Left renal pelvis (tissue), 4 donors: Measurements from ENCODE around the gene ACKR2. TPM values are rescaled to one million over a fixed set of nuclear protein-coding genes. Genes with fewer than 3 reads are reported as not detected.
A peak's percentile ranks its signal among the peaks of the same experiment; 100 is the strongest.

Experiments
- DNase-seq, 4 donors: peaks; one replicate each; pipeline ENCODE4 v3.0.0-alpha.2; 2013; ENCODE audit warnings: low read depth in 4 of 4, low spot score in 3 of 4
- polyA plus RNA-seq, 4 donors: library from polyadenylated mRNA; unstranded; fragments of 120-200 nt; gene quantifications; one replicate each; pipeline ENCODE4 v1.2.1, GENCODE V29; 2013; ENCODE audit not compliant: insufficient read length in 4 of 4

ACKR2 gene
- polyA plus RNA-seq, 4 donors: 1.2 to 3.5 (median 2.3) TPM

GRCh38 chr3:42853739-42854302, 44.6 kb downstream of the ACKR2 start:
- DNase-seq: no peak

DNA sequence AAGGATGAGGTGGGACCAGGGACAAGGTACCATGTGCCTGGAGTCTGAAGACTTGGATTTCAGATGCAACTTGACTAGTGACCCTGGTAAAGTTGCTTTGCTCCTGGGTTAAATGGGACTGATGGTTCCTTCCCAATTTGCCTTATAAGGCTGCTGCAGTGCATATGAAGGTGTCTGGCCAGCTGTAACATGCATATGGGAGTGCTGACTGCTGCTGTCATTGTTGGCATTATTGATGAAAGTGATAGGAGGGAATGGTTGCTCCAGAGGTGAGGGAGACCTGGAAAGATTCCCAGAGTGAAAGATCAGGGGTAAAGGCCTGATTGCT, 45.9 kb downstream of the ACKR2 start:
- no peak for DNase-seq

DNA sequence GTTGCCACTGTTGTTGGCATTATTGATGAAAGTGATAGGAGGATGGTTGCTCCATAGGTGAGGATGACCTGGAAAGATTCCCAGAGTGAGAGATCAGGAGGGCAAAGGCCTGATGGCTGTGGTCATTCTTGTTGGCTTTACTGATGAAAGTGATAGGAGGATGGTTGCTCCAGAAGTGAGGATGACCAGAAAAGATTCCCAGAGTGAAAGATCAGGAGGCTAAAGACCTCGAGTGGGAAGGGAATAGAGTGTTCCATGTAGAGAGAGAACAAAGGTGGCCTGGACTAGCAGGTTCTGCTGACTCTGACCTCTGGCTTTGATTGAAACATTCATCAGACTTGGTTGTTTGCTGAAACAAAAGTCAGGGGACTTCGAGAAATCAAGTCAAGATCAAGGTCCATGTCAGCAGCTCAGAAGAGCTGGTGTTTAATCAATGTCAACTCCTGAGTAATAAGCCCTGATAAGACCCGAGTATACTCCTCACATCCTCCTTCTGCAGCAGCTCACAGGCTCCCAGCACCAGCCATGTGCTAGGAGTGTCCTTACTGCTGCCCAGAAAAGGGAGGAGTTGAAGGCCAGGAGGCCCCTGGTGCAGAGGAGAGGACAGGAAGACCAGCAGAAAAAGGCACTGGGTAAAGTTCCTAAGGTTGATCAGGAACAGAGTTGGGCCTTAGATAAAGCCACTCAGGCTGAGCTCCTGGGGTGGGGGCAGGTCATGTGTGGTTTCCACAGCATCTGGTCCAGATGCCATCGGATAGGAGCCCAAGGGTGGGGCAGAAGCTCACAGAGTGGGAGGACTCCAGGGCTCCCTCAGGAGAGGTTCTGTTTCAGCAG, 46.5 kb downstream of the ACKR2 start:
- DNase-seq: no peak

DNA sequence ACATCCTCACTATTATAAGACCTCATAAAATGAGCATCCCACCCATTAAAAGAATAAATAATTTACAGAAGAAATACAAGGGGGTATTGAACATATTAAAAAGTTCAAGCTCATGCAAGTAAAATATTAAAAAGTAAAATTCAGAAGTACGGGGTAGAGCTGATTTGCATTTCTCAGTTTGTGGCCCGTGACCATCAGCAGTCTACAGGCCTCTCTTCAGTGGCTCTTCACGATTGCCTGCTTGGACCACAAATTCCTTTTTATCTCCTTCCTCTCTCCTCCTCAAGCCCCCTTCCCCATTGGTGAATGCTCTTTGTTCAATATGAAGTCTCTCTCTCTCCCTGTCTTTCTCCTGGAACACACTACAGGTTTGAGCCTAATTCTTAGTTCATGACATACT, 47.3 kb downstream of the ACKR2 start:
- DNase-seq: no peak

- DNase-seq: no peak
These were observed 55.2 kb downstream of the ACKR2 start for GRCh38 chr3:42864321-42864950.

DNA sequence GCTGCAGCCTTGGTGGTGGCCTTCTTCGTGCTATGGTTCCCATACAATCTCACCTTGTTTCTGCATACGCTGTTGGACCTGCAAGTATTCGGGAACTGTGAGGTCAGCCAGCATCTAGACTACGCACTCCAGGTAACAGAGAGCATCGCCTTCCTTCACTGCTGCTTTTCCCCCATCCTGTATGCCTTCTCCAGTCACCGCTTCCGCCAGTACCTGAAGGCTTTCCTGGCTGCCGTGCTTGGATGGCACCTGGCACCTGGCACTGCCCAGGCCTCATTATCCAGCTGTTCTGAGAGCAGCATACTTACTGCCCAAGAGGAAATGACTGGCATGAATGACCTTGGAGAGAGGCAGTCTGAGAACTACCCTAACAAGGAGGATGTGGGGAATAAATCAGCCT, 56.0 kb downstream of the ACKR2 start:
- no peak for DNase-seq

- no peak for DNase-seq
These were observed 57.9 kb downstream of the ACKR2 start for GRCh38 chr3:42867138-42867537.

DNA sequence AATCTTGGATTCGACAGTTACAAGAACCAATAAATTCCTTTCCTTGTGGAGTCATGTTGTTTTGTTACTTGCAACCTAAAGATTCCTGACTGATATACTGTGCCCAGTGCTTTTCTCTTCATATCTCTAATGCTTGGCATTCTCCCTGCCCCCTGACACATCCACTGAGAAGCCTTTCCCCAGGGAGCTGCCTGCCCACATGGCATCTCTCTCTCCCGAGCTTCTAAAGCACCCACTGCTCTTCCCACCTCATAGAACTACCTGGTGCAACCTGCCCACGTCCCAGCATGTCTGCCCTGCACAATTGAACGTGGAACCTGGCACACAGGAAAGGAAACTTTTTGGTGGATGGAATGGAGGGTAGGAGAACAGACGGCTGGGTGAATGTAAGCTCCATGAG, 59.6 kb downstream of the ACKR2 start:
- DNase-seq: no peak

- no peak for DNase-seq
These were observed 62.4 kb downstream of the ACKR2 start for GRCh38 chr3:42871592-42872196.

GRCh38 chr3:42872718-42873117, 63.5 kb downstream of the ACKR2 start:
- DNase-seq: no peak

DNA sequence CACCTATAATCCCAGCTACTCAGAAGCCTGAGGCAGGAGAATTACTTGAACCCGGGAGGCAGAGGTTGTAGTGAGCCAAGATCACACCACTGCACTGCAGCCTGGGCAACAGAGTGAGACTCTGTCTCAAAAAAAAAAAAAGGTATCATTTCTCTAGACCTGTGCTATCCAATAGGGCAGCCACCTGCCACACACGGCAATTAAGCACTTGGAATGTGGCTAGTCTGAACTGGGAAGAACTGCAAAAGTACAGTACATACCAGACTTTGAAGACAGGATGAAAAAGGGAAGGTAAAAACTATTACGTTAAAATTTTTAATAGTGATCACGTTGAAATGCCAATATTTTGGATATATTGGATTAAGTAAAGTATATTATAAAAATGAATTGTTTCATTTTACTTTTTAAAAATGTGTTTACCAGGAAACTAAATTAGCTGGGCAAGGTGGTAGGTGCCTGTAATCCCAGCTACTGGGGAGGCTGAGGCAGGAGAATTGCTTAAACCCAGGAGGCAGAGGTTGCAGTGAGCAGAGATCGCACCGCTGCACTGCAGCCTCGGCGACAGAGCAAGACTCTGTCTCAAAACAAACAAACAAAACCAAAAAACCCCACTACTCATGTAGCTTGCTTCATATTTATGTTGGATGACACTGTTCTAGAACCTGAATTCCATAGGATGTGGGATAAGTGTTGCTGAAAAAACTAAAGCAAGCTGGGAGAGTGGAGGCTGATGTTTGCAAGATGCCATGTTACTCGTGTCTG, 64.2 kb downstream of the ACKR2 start:
- DNase-seq: no peak

GRCh38 chr3:42874749-42875148, 65.5 kb downstream of the ACKR2 start:
- no peak for DNase-seq

DNA sequence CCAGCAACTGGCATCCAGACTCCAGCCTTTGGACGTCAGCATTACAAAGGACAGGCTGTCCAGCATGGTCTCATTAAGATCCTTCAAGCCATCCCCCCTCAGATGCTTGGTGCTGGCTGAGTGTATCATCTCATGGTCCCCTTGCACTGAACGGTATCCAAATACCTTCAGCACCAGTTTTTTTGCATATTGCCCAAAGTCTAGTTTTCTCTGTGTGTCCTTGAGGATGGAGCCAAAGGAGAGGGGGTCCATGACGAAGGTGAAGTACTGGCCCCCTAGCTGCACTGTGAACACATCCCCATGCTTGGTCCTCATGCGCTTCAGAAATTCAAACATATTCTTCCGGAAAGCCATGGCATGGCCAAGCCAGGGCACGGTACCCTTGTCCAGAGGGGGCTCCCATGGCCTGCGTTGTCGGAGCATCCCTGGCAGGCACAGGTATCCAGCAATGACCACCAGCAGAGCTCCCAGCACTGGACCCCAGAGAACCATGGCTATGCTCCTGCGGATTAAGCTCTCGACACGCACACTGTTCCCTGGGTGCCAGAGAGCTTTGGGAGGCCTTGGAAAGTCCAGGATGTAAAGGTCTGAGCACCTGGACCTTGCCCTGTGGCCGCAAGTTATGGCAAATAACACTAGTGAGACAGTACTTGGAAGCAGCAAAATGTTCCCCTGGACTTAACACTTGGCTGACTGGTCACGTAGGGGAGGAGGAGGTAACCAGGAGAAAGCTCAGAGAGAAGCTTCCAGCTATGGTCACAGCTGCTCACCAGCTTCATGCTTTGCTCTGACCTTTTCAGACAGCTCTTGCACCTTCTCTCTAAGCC, 66.3 kb downstream of the ACKR2 start, which contains the start of gene CYP8B1:
CYP8B1 (minus strand) TSS at position 555 of the 827 bp plus-strand sequence; CDS start at position 492, 63 bp downstream.
- no peak for DNase-seq

- no peak for DNase-seq
These were observed 67.2 kb downstream of the ACKR2 start for GRCh38 chr3:42876401-42876800.

GRCh38 chr3:42876940-42877720, 67.9 kb downstream of the ACKR2 start:
- DNase-seq: no peak

- DNase-seq: no peak
These were observed 68.6 kb downstream of the ACKR2 start for GRCh38 chr3:42877881-42878280.

DNA sequence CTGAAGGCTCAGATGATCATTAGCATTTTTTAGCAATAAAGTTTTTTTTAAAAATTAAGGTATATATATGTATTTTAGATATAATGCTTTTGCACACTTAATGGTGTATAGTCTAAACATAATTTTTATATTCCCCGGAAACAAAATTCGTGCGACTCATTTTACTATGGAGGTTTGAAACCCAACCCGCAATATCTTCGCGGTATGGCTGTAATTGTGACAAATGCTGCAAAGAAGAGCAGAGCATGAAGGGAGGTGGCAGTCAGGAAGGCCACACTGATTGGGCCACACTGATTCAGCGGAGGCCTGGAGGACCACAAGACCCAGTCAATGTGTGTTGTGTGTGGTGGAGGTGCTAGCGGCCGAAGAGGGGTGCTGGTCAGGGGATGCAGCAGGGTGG, 70.9 kb downstream of the ACKR2 start:
- no peak for DNase-seq

DNA sequence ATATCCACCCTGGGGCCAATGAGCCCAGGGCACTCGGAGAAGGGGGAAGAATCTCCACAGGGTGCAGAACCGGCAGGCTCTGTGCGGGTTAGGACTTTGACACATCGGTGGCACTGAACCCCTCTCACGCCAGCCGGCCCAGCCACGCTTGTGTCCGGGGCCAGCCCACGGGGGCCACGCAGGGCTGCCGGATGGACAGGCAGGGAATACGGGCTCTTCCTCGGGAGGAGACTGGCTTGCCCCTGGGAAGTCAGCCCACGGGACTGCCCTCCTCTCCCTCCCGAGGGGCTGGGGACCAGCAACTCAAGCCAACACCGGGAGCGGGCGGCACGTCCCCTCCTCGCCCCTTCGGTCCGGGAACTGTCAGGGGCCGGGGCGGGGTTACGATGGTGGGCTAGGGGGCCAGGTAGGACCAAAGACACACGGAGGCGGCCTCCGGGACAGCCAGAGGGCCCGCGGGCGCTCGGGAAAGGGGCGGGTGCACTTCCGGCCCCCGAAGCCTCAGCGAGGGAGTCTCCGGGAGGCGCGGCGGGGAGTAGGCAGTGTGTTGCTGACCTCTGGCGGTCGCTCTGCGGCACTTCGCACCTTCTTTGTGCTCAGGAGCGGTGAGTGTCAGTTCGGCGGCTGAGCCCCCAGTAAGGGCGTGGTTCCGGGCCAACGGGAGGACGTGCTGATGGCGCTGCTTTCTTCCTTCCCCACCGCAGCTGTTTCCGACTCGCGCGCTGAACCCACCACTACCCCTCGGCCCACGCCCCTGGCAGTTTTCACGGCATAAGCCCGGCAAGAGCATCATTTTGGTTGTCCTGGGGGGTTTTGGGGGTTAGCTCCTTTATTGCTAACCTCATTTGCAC, 71.6 kb downstream of the ACKR2 start:
- DNase-seq: peak; percentile 52 to 65 (median 60)
